SK-N-SH (cell line): Measurements from ENCODE around the gene IRX2. TPM values are rescaled to one million over a fixed set of nuclear protein-coding genes. Genes with fewer than 3 reads are reported as not detected.

Experiments used
- CTCF ChIA-PET: fragments of 300-600, 350-600 bp; formaldehyde crosslinking; extraction: SDS; loops from one replicate; lab custom pipeline; 2021; lab: Yijun Ruan, JAX
- POLR2A ChIA-PET: fragments of 350-600 bp; sonication (Branson Sonifier 250); formaldehyde crosslinking; extraction: SDS; loops from one replicate; lab custom pipeline; 2020; ENCODE audit warnings: antibody characterized with exemption, inconsistent platforms; lab: Yijun Ruan, JAX
- DNase-seq: peaks from one replicate; pipeline ENCODE4 v3.0.0; 2012
- H2AFZ ChIP-seq: fragments of 200-600 bp; sonication (generic); 2 replicates; pipeline ENCODE4 v1.8.1; 2016; ENCODE audit warnings: antibody characterized with exemption, mild to moderate bottlenecking, low read depth
- H3F3A ChIP-seq: fragments of 200-600 bp; sonication (generic); replicated peaks from 2 replicates; pipeline ENCODE3; 2016; ENCODE audit warnings: antibody characterized with exemption, mild to moderate bottlenecking; ENCODE audit not compliant: insufficient read depth
- H3K27ac ChIP-seq, 2 experiments: fragments of 200-500 bp in 1 of 2; fragments of 200-600 bp in 1 of 2; sonication (Bioruptor generic) in 1 of 2; sonication (generic), shearing (Covaris generic) in 1 of 2; 2 replicates each; pipeline versions ENCODE4 v1.5.1 to v1.6.1; 2014 to 2016; ENCODE audit warnings: low read depth in 2 of 2, inconsistent platforms in 1 of 2, low read length in 1 of 2, mild to moderate bottlenecking in 1 of 2, mixed read lengths in 1 of 2
- H3K27me3 ChIP-seq: fragments of 200-600 bp; sonication (generic), shearing (Covaris generic); 2 replicates; pipeline ENCODE4 v1.6.1; 2016; ENCODE audit warnings: mixed run types; ENCODE audit not compliant: insufficient read depth
- H3K36me3 ChIP-seq, 2 experiments: fragments of 200-500 bp in 1 of 2; fragments of 200-600 bp in 1 of 2; sonication (Bioruptor generic) in 1 of 2; sonication (generic) in 1 of 2; replicated peaks in 1 of 2; 2 replicates each; pipeline versions ENCODE3 to v1.5.1; 2014 to 2016; ENCODE audit warnings: low read length in 1 of 2, mild to moderate bottlenecking in 1 of 2; ENCODE audit not compliant: insufficient read depth in 2 of 2, control insufficient read depth in 1 of 2
- H3K4me1 ChIP-seq, 2 experiments: fragments of 200-500 bp in 1 of 2; fragments of 200-600 bp in 1 of 2; sonication (Bioruptor generic) in 1 of 2; sonication (generic), shearing (Covaris generic) in 1 of 2; 2 replicates each; pipeline versions ENCODE4 v1.5.1 to v1.6.1; 2014 to 2016; ENCODE audit warnings: low read depth in 1 of 2, low read length in 1 of 2, mixed run types in 1 of 2; ENCODE audit not compliant: insufficient read depth in 2 of 2, control insufficient read depth in 1 of 2
- H3K4me2 ChIP-seq: fragments of 200-600 bp; sonication (generic), shearing (Covaris generic); 2 replicates; pipeline ENCODE4 v1.6.1; 2017; ENCODE audit warnings: mixed run types
- H3K4me3 ChIP-seq, 2 experiments: fragments of 200-500 bp in 1 of 2; fragments of 200-600 bp in 1 of 2; sonication (Bioruptor generic) in 1 of 2; sonication (generic), shearing (Covaris generic) in 1 of 2; 2 replicates each; pipeline versions ENCODE4 v1.5.1 to v1.8.1; 2014 to 2016; ENCODE audit warnings: low read depth in 2 of 2, inconsistent platforms in 1 of 2, low read length in 1 of 2, mild to moderate bottlenecking in 1 of 2, mixed read lengths in 1 of 2, moderate library complexity in 1 of 2
- H3K79me2 ChIP-seq: fragments of 200-600 bp; sonication (generic); 2 replicates; pipeline ENCODE4 v1.8.1; 2017; ENCODE audit warnings: mild to moderate bottlenecking; ENCODE audit not compliant: insufficient read depth
- H3K9ac ChIP-seq: fragments of 200-600 bp; sonication (generic); 2 replicates; pipeline ENCODE4 v1.6.1; 2017; ENCODE audit warnings: mixed run types
- H3K9me2 ChIP-seq: fragments of 200-600 bp; sonication (generic); 2 replicates; pipeline ENCODE4 v1.6.1; 2017; ENCODE audit warnings: mixed run types
- H3K9me3 ChIP-seq: fragments of 200-600 bp; sonication (generic); 2 replicates; pipeline ENCODE4 v1.6.1; 2017; ENCODE audit warnings: mixed run types, mild to moderate bottlenecking, moderate library complexity
- H4K20me1 ChIP-seq: fragments of 200-600 bp; sonication (generic); 2 replicates; pipeline ENCODE4 v1.6.1; 2017; ENCODE audit warnings: mild to moderate bottlenecking, mixed run types; ENCODE audit not compliant: insufficient read depth
- EP300 ChIP-seq, 2 experiments: IDR thresholded peaks; 2 replicates each; pipeline versions ENCODE4 v1.4.0 to v1.6.1; 2012; ENCODE audit warnings: borderline replicate concordance in 1 of 2, low read depth in 1 of 2, low read length in 1 of 2
- JUND ChIP-seq: IDR thresholded peaks from 2 replicates; pipeline ENCODE4 v1.4.0; 2012
- MXI1 ChIP-seq: IDR thresholded peaks from 2 replicates; pipeline ENCODE4 v1.6.1; 2012; ENCODE audit warnings: mild to moderate bottlenecking, low read depth, low read length, improper control_type of control experiment
- RCOR1 ChIP-seq: fragments of 150-350 bp; IDR thresholded peaks from 2 replicates; pipeline ENCODE4 v1.6.1; 2017; ENCODE audit warnings: antibody characterized with exemption, low read length
- RFX5 ChIP-seq: IDR thresholded peaks from 2 replicates; pipeline ENCODE4 v1.6.1; 2012; ENCODE audit warnings: mild to moderate bottlenecking, improper control_type of control experiment, low read length
- SIN3A ChIP-seq: IDR thresholded peaks from 2 replicates; pipeline ENCODE4 v1.6.1; 2012; ENCODE audit warnings: low read depth, mild to moderate bottlenecking, low read length, moderate library complexity, borderline replicate concordance
- TCF12 ChIP-seq: IDR thresholded peaks from 2 replicates; pipeline ENCODE4 v1.4.0; 2012
- TEAD4 ChIP-seq: IDR thresholded peaks from 2 replicates; pipeline ENCODE4 v1.4.0; 2012; ENCODE audit warnings: mild to moderate bottlenecking, borderline replicate concordance; ENCODE audit not compliant: insufficient read depth
- WGBS: methylation state at CpG from one replicate; pipeline ENCODE4 v1.1.6; 2017; ENCODE audit warnings: low lambda C conversion rate; 5-methylcytosine and 5-hydroxymethylcytosine counted together
- polyA plus RNA-seq, 3 experiments: library from polyadenylated mRNA; depleted of rRNA; stranded (reverse); fragments of >200 nt; gene quantifications; 2 replicates each; pipeline ENCODE4 v1.2.3, GENCODE V29; 2012
- TF ChIP-seq, protein P1 (sequence below): IDR thresholded peaks from 2 replicates; pipeline ENCODE4 v1.6.1; 2012; ENCODE audit warnings: mild to moderate bottlenecking, low read depth, low read length, moderate library complexity
- TF ChIP-seq, protein P2 (sequence below): IDR thresholded peaks from 2 replicates; pipeline ENCODE4 v1.4.0; 2012; ENCODE audit warnings: low read depth, borderline replicate concordance
- TF ChIP-seq, protein P3 (sequence below): fragments of 150-350 bp; IDR thresholded peaks from 2 replicates; pipeline ENCODE4 v1.6.1; 2017; ENCODE audit warnings: antibody characterized with exemption, low read length, low read depth, borderline replicate concordance
- TF ChIP-seq, protein P4 (sequence below): fragments of 200-600 bp; sonication (generic); IDR thresholded peaks from 2 replicates; pipeline ENCODE4 v1.6.1; 2017; ENCODE audit warnings: antibody characterized with exemption, mild to moderate bottlenecking, moderate library complexity

IRX2 gene
- polyA plus RNA-seq, 1 of the 3 experiments (the other 2 are of a cell fraction), result not detected

DNA sequence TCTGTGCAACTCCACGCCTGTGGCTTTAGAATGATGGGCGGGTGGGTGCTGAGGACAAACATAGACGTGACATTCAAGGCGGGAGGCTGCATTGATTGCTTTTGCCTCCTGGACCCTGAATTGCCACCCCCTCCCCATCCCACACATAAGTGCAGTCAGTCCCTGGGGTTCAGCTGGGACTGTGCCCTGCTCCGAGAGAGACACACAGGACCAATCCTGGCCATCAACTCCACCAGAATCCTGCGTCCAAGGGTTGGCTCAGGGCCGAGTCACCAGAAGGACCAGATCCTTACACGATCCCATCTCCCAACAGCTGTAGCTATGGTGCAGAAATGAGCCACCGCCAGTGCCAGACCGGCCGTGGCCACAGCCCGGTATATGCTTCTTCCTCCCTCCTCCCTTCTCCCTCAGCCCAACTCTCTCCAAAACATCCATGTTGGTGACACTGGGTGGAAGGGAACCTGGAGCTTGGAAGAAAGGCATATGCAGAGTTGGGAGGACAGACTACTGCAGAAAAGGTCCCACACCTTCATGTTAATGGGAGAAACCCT lies 27.4 kb downstream of the IRX2 start:
- no peaks in the 10 kb centered on the region for H3K9me2 ChIP-seq
- no peak overlapping the region for H3K27ac ChIP-seq
- H3K79me2 ChIP-seq, result no peaks in the 10 kb centered on the region
- H2AFZ ChIP-seq, result no peak overlapping the region
- peaks cover 41% of the 10 kb centered on the region for H3K27me3 ChIP-seq
- H3K4me3 ChIP-seq, result no peak overlapping the region
- 2% methylated on average over 11 of the region's 12 CpGs for WGBS
- H3K9me3 ChIP-seq, result no peaks in the 10 kb centered on the region
- no peak for DNase-seq
- no peaks in the 10 kb centered on the region for H3F3A ChIP-seq
- no peak overlapping the region for H3K9ac ChIP-seq
- H3K4me1 ChIP-seq, result no peaks in the 10 kb centered on the region
- H4K20me1 ChIP-seq, result no peaks in the 10 kb centered on the region
- CTCF ChIA-PET, result no interaction called here
- TF ChIP-seq JUND (no peak), MXI1 (no peak), RFX5 (no peak), TCF12 (no peak), EP300 (IDR thresholded peaks at IDR 0.05; ENCODE audit: borderline replicate concordance in 1 of 2, low read depth in 1 of 2, low read length in 1 of 2) (no peak)
- TF ChIP-seq, protein P1, sequence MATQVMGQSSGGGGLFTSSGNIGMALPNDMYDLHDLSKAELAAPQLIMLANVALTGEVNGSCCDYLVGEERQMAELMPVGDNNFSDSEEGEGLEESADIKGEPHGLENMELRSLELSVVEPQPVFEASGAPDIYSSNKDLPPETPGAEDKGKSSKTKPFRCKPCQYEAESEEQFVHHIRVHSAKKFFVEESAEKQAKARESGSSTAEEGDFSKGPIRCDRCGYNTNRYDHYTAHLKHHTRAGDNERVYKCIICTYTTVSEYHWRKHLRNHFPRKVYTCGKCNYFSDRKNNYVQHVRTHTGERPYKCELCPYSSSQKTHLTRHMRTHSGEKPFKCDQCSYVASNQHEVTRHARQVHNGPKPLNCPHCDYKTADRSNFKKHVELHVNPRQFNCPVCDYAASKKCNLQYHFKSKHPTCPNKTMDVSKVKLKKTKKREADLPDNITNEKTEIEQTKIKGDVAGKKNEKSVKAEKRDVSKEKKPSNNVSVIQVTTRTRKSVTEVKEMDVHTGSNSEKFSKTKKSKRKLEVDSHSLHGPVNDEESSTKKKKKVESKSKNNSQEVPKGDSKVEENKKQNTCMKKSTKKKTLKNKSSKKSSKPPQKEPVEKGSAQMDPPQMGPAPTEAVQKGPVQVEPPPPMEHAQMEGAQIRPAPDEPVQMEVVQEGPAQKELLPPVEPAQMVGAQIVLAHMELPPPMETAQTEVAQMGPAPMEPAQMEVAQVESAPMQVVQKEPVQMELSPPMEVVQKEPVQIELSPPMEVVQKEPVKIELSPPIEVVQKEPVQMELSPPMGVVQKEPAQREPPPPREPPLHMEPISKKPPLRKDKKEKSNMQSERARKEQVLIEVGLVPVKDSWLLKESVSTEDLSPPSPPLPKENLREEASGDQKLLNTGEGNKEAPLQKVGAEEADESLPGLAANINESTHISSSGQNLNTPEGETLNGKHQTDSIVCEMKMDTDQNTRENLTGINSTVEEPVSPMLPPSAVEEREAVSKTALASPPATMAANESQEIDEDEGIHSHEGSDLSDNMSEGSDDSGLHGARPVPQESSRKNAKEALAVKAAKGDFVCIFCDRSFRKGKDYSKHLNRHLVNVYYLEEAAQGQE, result no peak
- TF ChIP-seq, protein P2, sequence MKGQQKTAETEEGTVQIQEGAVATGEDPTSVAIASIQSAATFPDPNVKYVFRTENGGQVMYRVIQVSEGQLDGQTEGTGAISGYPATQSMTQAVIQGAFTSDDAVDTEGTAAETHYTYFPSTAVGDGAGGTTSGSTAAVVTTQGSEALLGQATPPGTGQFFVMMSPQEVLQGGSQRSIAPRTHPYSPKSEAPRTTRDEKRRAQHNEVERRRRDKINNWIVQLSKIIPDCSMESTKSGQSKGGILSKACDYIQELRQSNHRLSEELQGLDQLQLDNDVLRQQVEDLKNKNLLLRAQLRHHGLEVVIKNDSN, result no peak
- TF ChIP-seq, protein P3, sequence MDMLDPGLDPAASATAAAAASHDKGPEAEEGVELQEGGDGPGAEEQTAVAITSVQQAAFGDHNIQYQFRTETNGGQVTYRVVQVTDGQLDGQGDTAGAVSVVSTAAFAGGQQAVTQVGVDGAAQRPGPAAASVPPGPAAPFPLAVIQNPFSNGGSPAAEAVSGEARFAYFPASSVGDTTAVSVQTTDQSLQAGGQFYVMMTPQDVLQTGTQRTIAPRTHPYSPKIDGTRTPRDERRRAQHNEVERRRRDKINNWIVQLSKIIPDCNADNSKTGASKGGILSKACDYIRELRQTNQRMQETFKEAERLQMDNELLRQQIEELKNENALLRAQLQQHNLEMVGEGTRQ, result no peak
- TF ChIP-seq, all 33 proteins: peak for 0
- no peak overlapping the region for H3K4me2 ChIP-seq
- no peaks in the 10 kb centered on the region for H3K36me3 ChIP-seq
- POLR2A ChIA-PET, result no interaction called here

DNA sequence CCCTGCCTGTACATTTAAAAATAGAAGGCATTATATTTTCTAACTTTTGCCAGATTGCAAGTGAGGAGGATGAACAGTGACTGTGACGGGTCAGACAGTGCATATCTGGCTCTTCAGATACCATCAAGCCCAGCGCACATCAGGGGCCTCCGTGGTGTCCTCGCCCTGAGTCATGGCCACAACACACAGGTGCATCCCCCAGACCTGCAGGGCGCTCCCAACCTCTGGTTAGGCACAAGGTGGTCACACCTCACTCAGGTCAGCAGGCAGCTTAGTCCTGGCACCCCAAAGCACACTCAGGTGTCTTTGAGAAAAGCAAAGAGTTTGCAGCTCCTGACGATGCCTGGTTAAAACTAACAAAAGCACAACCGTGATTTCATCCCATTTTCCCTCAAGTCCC lies 28.6 kb downstream of the IRX2 start:
- Histone ChIP-seq H2AFZ (no peak overlapping the region), H3K36me3 (no peaks in the 10 kb centered on the region), H3K79me2 (no peaks in the 10 kb centered on the region), H4K20me1 (no peaks in the 10 kb centered on the region), H3K9me3 (no peaks in the 10 kb centered on the region), H3K9me2 (no peaks in the 10 kb centered on the region), H3F3A (no peaks in the 10 kb centered on the region), H3K4me3 (no peak overlapping the region), H3K27ac (no peak overlapping the region), H3K9ac (no peak overlapping the region), H3K4me2 (no peak overlapping the region), H3K4me1 (no peaks in the 10 kb centered on the region), H3K27me3 (peaks cover 29% of the 10 kb centered on the region)
- ChIA-PET CTCF (no interaction called here), POLR2A (no interaction called here)
- 0% methylated on average over 3 of the region's 7 CpGs for WGBS
- TF ChIP-seq, protein P4, sequence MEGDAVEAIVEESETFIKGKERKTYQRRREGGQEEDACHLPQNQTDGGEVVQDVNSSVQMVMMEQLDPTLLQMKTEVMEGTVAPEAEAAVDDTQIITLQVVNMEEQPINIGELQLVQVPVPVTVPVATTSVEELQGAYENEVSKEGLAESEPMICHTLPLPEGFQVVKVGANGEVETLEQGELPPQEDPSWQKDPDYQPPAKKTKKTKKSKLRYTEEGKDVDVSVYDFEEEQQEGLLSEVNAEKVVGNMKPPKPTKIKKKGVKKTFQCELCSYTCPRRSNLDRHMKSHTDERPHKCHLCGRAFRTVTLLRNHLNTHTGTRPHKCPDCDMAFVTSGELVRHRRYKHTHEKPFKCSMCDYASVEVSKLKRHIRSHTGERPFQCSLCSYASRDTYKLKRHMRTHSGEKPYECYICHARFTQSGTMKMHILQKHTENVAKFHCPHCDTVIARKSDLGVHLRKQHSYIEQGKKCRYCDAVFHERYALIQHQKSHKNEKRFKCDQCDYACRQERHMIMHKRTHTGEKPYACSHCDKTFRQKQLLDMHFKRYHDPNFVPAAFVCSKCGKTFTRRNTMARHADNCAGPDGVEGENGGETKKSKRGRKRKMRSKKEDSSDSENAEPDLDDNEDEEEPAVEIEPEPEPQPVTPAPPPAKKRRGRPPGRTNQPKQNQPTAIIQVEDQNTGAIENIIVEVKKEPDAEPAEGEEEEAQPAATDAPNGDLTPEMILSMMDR, result no peak
- TF ChIP-seq RCOR1, result no peak
- no peak for TF ChIP-seq TEAD4
- TF ChIP-seq, protein P1, result no peak
- no peak for TF ChIP-seq SIN3A
- TF ChIP-seq RFX5, result no peak
- DNase-seq, result no peak
